Right lobe of liver (tissue), 6 donors: ENCODE data around the gene APH1B. TPM values are rescaled to one million over a fixed set of nuclear protein-coding genes. Genes with fewer than 3 reads are reported as not detected.

ENCODE experiments used
- ATAC-seq, 4 donors: fragments of 200-7000 bp; cut with Tn5 transposase; one replicate each; pipeline ENCODE4 v1.9.1; 2020; ENCODE audit warnings: mild to moderate bottlenecking in 4 of 4, moderate library complexity in 4 of 4
- DNase-seq, 3 donors: peaks; one replicate each; pipeline ENCODE4 v3.0.0-alpha.2; 2020
- H3K27ac ChIP-seq, 3 donors: fragments of 200-600 bp; one replicate each; pipeline ENCODE4 v1.8.0; 2022
- H3K27me3 ChIP-seq, 2 donors: fragments of 200-600 bp; one replicate each; pipeline ENCODE4 v1.8.0; 2022
- H3K36me3 ChIP-seq, 4 donors: fragments of 200-600 bp; sonication (generic) in 1 of 4; one replicate each; pipeline versions ENCODE4 v1.5.1 to v1.8.0; 2017 to 2022; ENCODE audit warnings: control low read depth in 1 of 4
- H3K4me1 ChIP-seq, 4 donors: fragments of 200-600 bp; sonication (generic) in 1 of 4; one replicate each; pipeline versions ENCODE4 v1.5.1 to v1.8.0; 2017 to 2022; ENCODE audit warnings: control low read depth in 1 of 4
- H3K4me3 ChIP-seq, 3 donors: fragments of 200-600 bp; one replicate each; pipeline ENCODE4 v1.8.0; 2022
- H3K9me3 ChIP-seq, 4 donors: fragments of 200-600 bp; sonication (generic) in 1 of 4; one replicate each; pipeline versions ENCODE4 v1.5.1 to v1.8.0; 2017 to 2022; ENCODE audit warnings: control low read depth in 1 of 4
- CTCF ChIP-seq, 4 donors: fragments of 200-600 bp in 3 of 4; fragments of 450-650 bp in 1 of 4; IDR thresholded peaks; one replicate each; pipeline versions ENCODE4 v1.5.1 to v1.8.0; 2016 to 2022; ENCODE audit warnings: antibody characterized with exemption in 4 of 4, mild to moderate bottlenecking in 2 of 4
- POLR2A ChIP-seq: fragments of 450-650 bp; IDR thresholded peaks from one replicate; pipeline ENCODE4 v1.6.1; 2017; ENCODE audit warnings: antibody characterized with exemption, mild to moderate bottlenecking
- WGBS: methylation state at CpG from one replicate; pipeline ENCODE4 v1.1.6; 2018; ENCODE audit warnings: low coverage, low lambda C conversion rate; ENCODE audit not compliant: insufficient coverage; ENCODE audit errors: missing lambda C conversion rate; 5-methylcytosine and 5-hydroxymethylcytosine counted together
- intact Hi-C, 2 donors: fragments of 100-400 bp; cut with DNase I; formaldehyde crosslinking; loops; one replicate each; pipeline versions ENCODE4 v1.11.2 to v1.14.1; 2022
- total RNA-seq, 6 experiments: library from RNA; depleted of rRNA in 2 of 6; stranded (reverse); fragments of >200 nt in 2 of 6; fragmentation: NEBNext Ultra II Directional in 3 of 6; extraction: Animal tissue kit (Norgen Biotek cat#: 25700) in 3 of 6; gene quantifications; one replicate each; pipeline versions ENCODE4 v1.1.0 to v1.2.4, GENCODE V29; 2016 to 2023
- donor health status: DM: no; HTN: yes; CAD: no.
- donor health status: DM: no; HTN: no; CAD: no.
- donor health status: DM: no; HTN: no; CAD: no.
- donor health status: DM: no; HTN: yes; CAD: no.
- donor health status: DM: no; HTN: yes; CAD: no.

APH1B gene
- total RNA-seq, 6 experiments from 2014 or later: 2.2 to 7.4 (median 4.7) TPM

GRCh38 chr15:63252292-63252691 is 25.1 kb upstream of the APH1B start:
- WGBS: 92% methylated on average over 2 of the region's 2 CpGs
- intact Hi-C loops: no loop called here
- Histone ChIP-seq H3K27ac (no peak overlapping the region), H3K4me1 (peaks cover 0 to 6% (median 0%) of the 10 kb centered on the region in 4 donors), H3K9me3 (no peaks in the 10 kb centered on the region), H3K36me3 (no peaks in the 10 kb centered on the region), H3K27me3 (no peaks in the 10 kb centered on the region), H3K4me3 (no peak overlapping the region)
- ATAC-seq (no peak), DNase-seq (no peak)
- no peak for TF ChIP-seq CTCF (IDR thresholded peaks at IDR 0.05)
- TF ChIP-seq POLR2A: no peak

- H3K27me3 ChIP-seq: no peaks in the 10 kb centered on the region
- no peak for ATAC-seq
- H3K36me3 ChIP-seq: peaks cover 0 to 1% (median 0%) of the 10 kb centered on the region in 4 donors
- TF ChIP-seq POLR2A (no peak), CTCF (IDR thresholded peaks at IDR 0.05) (no peak)
- intact Hi-C loops: no loop called here
- no peaks in the 10 kb centered on the region for H3K9me3 ChIP-seq
- H3K4me3 ChIP-seq: no peak overlapping the region
- no peaks in the 10 kb centered on the region for H3K4me1 ChIP-seq
- no peak overlapping the region for H3K27ac ChIP-seq
- WGBS: 54% methylated on average over 2 of the region's 2 CpGs
- no peak for DNase-seq
These were observed 22.4 kb upstream of the APH1B start for GRCh38 chr15:63254991-63255390.

GRCh38 chr15:63255489-63255990 is 21.9 kb upstream of the APH1B start:
- WGBS: 78% methylated on average over 1 of the region's 1 CpG
- peaks cover 0 to 3% (median 0%) of the 10 kb centered on the region in 4 donors for H3K36me3 ChIP-seq
- TF ChIP-seq CTCF (IDR thresholded peaks at IDR 0.05) (no peak), POLR2A (no peak)
- DNase-seq: no peak
- no peaks in the 10 kb centered on the region for H3K9me3 ChIP-seq
- no peak overlapping the region for H3K27ac ChIP-seq
- H3K4me3 ChIP-seq: no peak overlapping the region
- no peak for ATAC-seq
- intact Hi-C loops: no loop called here
- H3K27me3 ChIP-seq: no peaks in the 10 kb centered on the region
- H3K4me1 ChIP-seq: no peaks in the 10 kb centered on the region

DNA sequence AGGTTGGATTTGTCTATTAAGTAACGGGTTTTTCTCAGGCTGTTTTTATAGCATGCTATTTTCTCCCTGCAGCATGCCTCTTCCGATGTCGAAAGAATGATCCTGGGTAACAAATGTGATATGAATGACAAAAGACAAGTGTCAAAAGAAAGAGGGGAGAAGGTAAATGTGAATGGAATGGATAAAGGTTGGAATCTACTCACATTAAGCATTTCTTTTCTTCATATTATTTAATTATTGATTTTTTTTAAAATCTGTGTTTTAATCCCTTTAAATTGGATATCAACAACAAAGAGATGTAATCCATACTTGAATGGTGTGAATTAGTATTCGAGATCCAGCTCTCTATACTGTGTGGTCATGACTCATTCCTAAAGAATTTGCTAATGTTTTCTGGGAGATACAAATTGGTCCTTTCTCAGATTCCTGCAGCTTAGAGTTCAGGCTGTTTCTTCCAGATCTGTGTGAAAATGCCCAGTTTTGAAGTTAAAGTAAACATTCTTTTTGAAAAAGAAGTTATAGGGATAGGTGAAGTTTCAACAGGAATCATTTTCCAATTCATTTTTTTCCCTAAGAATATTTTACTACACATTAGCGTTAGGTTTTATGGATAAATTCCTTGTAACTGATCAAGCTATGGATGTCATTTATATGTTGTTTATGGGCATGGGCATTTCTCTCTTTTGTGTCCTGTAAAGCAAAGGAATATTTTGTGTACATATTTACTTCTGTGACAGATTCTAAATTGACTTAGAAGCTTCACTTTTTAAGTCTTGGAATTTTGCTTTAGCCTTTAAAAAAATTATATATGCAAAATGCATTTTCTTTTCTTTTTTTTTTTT is 20.8 kb upstream of the APH1B start:
- H3K36me3 ChIP-seq: peaks cover 0 to 3% (median 0%) of the 10 kb centered on the region in 4 donors
- no peaks in the 10 kb centered on the region for H3K27me3 ChIP-seq
- no peak for ATAC-seq
- no peak for DNase-seq
- no peak overlapping the region for H3K4me3 ChIP-seq
- H3K4me1 ChIP-seq: no peaks in the 10 kb centered on the region
- TF ChIP-seq CTCF (IDR thresholded peaks at IDR 0.05) (no peak), POLR2A (no peak)
- WGBS: 85% methylated on average over 5 of the region's 5 CpGs
- H3K27ac ChIP-seq: no peak overlapping the region
- no peaks in the 10 kb centered on the region for H3K9me3 ChIP-seq
- intact Hi-C loops: no loop called here
